Ovary (tissue), 9 donors: ENCODE results near the gene FRG2. TPM values are rescaled to one million over a fixed set of nuclear protein-coding genes. Genes with fewer than 3 reads are reported as not detected.
"Not testable (repeated sequence)": the region's sequence is repeated elsewhere in the genome, so short reads cannot be mapped to it uniquely, and the experiment has no call there.

Source experiments
- DNase-seq, 5 donors: peaks; one replicate each; pipeline ENCODE4 v3.0.0-alpha.2; 2019 to 2020
- H3K27ac ChIP-seq, 2 donors: fragments of 200-600 bp; one replicate each; pipeline versions ENCODE4 v1.5.1 to v1.8.0; 2019 to 2022
- H3K27me3 ChIP-seq: fragments of 200-600 bp; one replicate; pipeline ENCODE4 v1.8.0; 2022
- H3K36me3 ChIP-seq: fragments of 200-600 bp; sonication (generic); one replicate; pipeline ENCODE4 v1.5.1; 2019
- H3K4me1 ChIP-seq: one replicate; pipeline ENCODE4 v1.8.1; 2013; ENCODE audit warnings: mild to moderate bottlenecking, moderate library complexity; ENCODE audit not compliant: insufficient read depth
- H3K4me3 ChIP-seq: fragments of 200-600 bp; sonication (generic); one replicate; pipeline ENCODE4 v1.5.1; 2017
- H3K9me3 ChIP-seq, 2 donors: fragments of 200-600 bp in 1 of 2; sonication (generic) in 1 of 2; one replicate each; pipeline versions ENCODE4 v1.5.1 to v1.8.1; 2013 to 2019; ENCODE audit warnings: mild to moderate bottlenecking in 1 of 2, moderate library complexity in 1 of 2
- EP300 ChIP-seq: sonication (generic); formaldehyde crosslinking; IDR thresholded peaks from one replicate; pipeline ENCODE4 v1.6.1; 2017; ENCODE audit warnings: antibody characterized with exemption
- POLR2A ChIP-seq: fragments of 450-650 bp; IDR thresholded peaks from one replicate; pipeline ENCODE4 v1.6.1; 2017; ENCODE audit warnings: antibody characterized with exemption, mild to moderate bottlenecking, moderate library complexity
- WGBS, 3 donors: extraction: QIAGEN DNeasy Blood & Tissue Kit in 1 of 3; methylation state at CpG; one replicate each; pipeline versions ENCODE4 v1.1.5 to v1.1.7; 2013 to 2017; 5-methylcytosine and 5-hydroxymethylcytosine counted together
- intact Hi-C, 4 donors: fragments of 100-400 bp; cut with DNase I; formaldehyde crosslinking; loops; one replicate each; pipeline versions ENCODE4 v1.11.0 to v1.15.1; 2022 to 2023
- polyA plus RNA-seq, 2 donors: library from polyadenylated mRNA; stranded (reverse); fragments of 200-250 nt in 1 of 2; fragments of 350-450 nt in 1 of 2; fragmentation: Illumina TruSeq in 1 of 2; extraction: RNeasy Lipid Tissue Mini Kit (QIAGEN cat#74804) in 1 of 2; gene quantifications; one replicate each; pipeline ENCODE4 v1.2.3, GENCODE V29; 2013 to 2014
- small RNA-seq: library from RNA; depleted of rRNA; stranded (forward); fragments of <200 nt; gene quantifications from one replicate; pipeline ENCODE3, GENCODE V24; 2016
- total RNA-seq, 7 donors: library from RNA; depleted of rRNA in 2 of 7; stranded (reverse); fragments of >200 nt in 2 of 7; fragmentation: NEBNext Ultra II Directional in 3 of 7; extraction: Animal tissue kit (Norgen Biotek cat#: 25700) in 3 of 7; gene quantifications; one replicate each; pipeline versions ENCODE4 v1.1.0 to v1.2.4, GENCODE V29; 2016 to 2023
- TF ChIP-seq, protein P1 (sequence below), 3 donors: fragments of 450-650 bp in 2 of 3; fragments of 200-600 bp in 1 of 3; IDR thresholded peaks; one replicate each; pipeline versions ENCODE4 v1.5.1 to v1.8.0; 2016 to 2022; ENCODE audit warnings: antibody characterized with exemption in 3 of 3, mild to moderate bottlenecking in 1 of 3
- donor health status: DM: no; HTN: no; CAD: no; lungs with moderate emphysema.
- donor health status: DM: no; HTN: no; CAD: no.
- donor health status: Bipolar disorder and iron deficiency.
- donor health status: DM: yes; HTN: yes; CAD: no.
- donor health status: DM: no; HTN: no; CAD: no.
- donor health status: DM: yes; HTN: yes; CAD: no.

The FRG2 gene
- total and polyA plus RNA-seq, 9 donors, result not detected

GRCh38 chr4:189981970-189982369 lies 45.1 kb downstream of the FRG2 start:
- Histone ChIP-seq H3K27ac (no peak overlapping the region), H3K36me3 (no peaks in the 10 kb centered on the region), H3K9me3 (no peaks in the 10 kb centered on the region), H3K4me1 (no peaks in the 10 kb centered on the region), H3K27me3 (no peaks in the 10 kb centered on the region), H3K4me3 (no peak overlapping the region)
- DNase-seq, result no peak
- 83 to 93% (median 90%) methylated on average over 8 of the region's 8 CpGs for WGBS, 3 donors
- no peak for TF ChIP-seq POLR2A
- TF ChIP-seq, protein P1, sequence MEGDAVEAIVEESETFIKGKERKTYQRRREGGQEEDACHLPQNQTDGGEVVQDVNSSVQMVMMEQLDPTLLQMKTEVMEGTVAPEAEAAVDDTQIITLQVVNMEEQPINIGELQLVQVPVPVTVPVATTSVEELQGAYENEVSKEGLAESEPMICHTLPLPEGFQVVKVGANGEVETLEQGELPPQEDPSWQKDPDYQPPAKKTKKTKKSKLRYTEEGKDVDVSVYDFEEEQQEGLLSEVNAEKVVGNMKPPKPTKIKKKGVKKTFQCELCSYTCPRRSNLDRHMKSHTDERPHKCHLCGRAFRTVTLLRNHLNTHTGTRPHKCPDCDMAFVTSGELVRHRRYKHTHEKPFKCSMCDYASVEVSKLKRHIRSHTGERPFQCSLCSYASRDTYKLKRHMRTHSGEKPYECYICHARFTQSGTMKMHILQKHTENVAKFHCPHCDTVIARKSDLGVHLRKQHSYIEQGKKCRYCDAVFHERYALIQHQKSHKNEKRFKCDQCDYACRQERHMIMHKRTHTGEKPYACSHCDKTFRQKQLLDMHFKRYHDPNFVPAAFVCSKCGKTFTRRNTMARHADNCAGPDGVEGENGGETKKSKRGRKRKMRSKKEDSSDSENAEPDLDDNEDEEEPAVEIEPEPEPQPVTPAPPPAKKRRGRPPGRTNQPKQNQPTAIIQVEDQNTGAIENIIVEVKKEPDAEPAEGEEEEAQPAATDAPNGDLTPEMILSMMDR (IDR thresholded peaks at IDR 0.05), result no peak
- no peak for TF ChIP-seq EP300
- intact Hi-C loops, result no loop called here

DNA sequence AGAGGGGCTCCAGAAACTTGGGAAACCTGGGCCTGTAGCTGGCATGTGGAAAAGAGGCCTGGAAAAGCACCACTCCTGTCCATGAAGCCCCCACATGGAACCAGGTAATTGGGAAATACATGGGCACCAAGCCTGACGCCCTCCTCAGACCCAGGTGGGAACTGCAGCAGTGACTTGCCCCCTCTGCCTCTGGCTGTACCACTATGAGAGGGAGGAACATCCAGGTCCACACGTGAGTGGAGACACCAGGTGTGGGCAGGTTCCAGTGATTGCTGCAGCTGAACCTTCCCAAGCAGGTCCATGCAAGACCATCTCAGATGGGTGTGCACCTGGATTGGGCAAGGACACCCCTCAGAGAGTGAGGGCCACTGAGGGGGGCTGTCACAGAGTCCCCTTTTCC lies 46.8 kb downstream of the FRG2 start:
- H3K4me3 ChIP-seq, H3K27me3 ChIP-seq, H3K36me3 ChIP-seq, H3K9me3 ChIP-seq, intact Hi-C loops, DNase-seq, H3K4me1 ChIP-seq, H3K27ac ChIP-seq: not testable (repeated sequence)
- WGBS, 3 donors, result 44 to 65% (median 45%) methylated on average over 2 of the region's 2 CpGs

DNA sequence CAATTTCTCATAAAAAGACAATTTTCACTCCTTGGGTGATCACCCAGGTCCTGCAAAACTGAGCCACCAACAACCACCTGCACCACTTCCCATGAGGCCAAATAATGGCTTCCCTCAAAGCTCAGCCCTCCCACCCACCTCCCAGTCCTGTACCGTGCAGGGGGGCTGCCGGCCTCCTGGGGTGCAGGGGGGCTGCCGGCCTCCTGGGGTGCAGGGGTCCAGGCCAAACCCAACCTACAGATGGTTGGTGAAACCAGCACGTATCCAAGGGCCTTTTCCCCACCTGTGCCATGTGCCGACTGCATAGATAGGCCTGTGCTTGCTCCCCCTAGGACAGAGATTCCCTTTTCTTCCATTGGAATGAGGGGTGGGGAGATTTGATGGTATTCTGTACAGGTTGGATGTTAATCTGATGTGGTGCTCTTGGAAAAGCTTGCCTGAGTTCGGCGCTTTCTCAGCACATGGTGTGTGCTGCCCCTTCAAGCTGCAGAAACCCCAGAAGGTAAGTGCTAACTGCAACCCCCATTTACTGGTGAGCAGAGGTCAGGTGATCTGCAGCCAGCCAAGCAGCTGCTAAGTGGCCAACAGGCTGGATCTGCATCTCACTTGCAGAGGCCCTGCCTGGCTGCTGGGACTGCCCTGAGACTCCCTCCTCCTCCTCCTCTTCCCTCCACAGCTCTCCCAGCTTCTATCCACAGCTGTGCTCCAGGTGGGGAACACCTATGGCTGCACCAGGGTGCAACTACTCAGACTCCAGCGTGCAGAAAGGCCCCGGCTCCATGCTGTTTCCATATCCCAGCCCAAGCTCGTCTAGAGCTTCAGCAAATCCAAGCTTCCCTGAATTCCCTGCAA lies 47.6 kb downstream of the FRG2 start:
- H3K27me3 ChIP-seq, result no peaks in the 10 kb centered on the region
- no peak for DNase-seq
- WGBS, 3 donors, result 57 to 66% (median 59%) methylated on average over 10 of the region's 10 CpGs
- no peak overlapping the region for H3K4me3 ChIP-seq
- H3K9me3 ChIP-seq, result no peaks in the 10 kb centered on the region
- H3K36me3 ChIP-seq, result no peaks in the 10 kb centered on the region
- no peak overlapping the region for H3K27ac ChIP-seq
- intact Hi-C loops, result no loop called here
- H3K4me1 ChIP-seq, result no peaks in the 10 kb centered on the region
- no peak for TF ChIP-seq POLR2A
- TF ChIP-seq EP300, result no peak

Small RNAs within 50 kb of the gene (small RNA-seq; reads per million reads assigned to genes)
- gene RNA5SP174, result 1.4 reads per million, percentile 66 among the genes with 10 or more reads in this experiment
- gene RNA5SP175, result 0.45 reads per million

Other genes starting within 250 kb of the FRG2 start
- gene FRG1, start 86.4 kb downstream of the FRG2 start, total RNA-seq, result 10 to 100 TPM; 35.0 to 49.8 (median 41.8) TPM
- 10 to 100 TPM; 52.0 to 68.7 TPM for gene FRG1, start 86.4 kb downstream of the FRG2 start, polyA plus RNA-seq
- under 1 TPM in 2 of 7 donors, not detected in 5; 0.07 to 0.13 TPM for gene DBET, start 37.2 kb upstream of the FRG2 start, total RNA-seq
- not detected for gene DBET, start 37.2 kb upstream of the FRG2 start, polyA plus RNA-seq
- not detected for gene DUX4, start 146.5 kb upstream of the FRG2 start, total RNA-seq
- gene DUX4, start 146.5 kb upstream of the FRG2 start, polyA plus RNA-seq, result not detected